Limb (tissue), 2 donors: ENCODE data around the gene PKD1L1.
"Not testable (repeated sequence)": the region's sequence is repeated elsewhere in the genome, so short reads cannot be mapped to it uniquely, and the experiment has no call there.

ENCODE experiments used
- DNase-seq, 2 donors: peaks; one replicate each; pipeline ENCODE4 v3.0.0-alpha.2; 2016; ENCODE audit errors: extremely low spot score in 2 of 2

Gene PKD1L1

GRCh38 chr7:47948141-47948790 lies at the start of gene PKD1L1:
PKD1L1 (minus strand) TSS chr7:47948466; CDS start chr7:47948440, 26 bp downstream.
- DNase-seq: no peak

GRCh38 chr7:47992446-47992845 lies 44.2 kb upstream of the PKD1L1 start:
- DNase-seq: no peak

- DNase-seq: peak; percentile 79 to 88
Measured at GRCh38 chr7:47991741-47992311, 43.6 kb upstream of the PKD1L1 start.

GRCh38 chr7:47991270-47991669 lies 43.0 kb upstream of the PKD1L1 start:
- no peak for DNase-seq

- DNase-seq: no peak
Measured at GRCh38 chr7:47990592-47990991, 42.3 kb upstream of the PKD1L1 start.

- not testable (repeated sequence) for DNase-seq
Measured at GRCh38 chr7:47989607-47990400, 41.5 kb upstream of the PKD1L1 start.

- no peak for DNase-seq
Measured at GRCh38 chr7:47988496-47989386, 40.5 kb upstream of the PKD1L1 start.

- no peak for DNase-seq
Measured at GRCh38 chr7:47982610-47983009, 34.3 kb upstream of the PKD1L1 start.

GRCh38 chr7:47980648-47981047 lies 32.4 kb upstream of the PKD1L1 start:
- DNase-seq: not testable (repeated sequence)

GRCh38 chr7:47979832-47980181 lies 31.5 kb upstream of the PKD1L1 start:
- DNase-seq: no peak

- DNase-seq: peak; percentile 89 to 91
Measured at GRCh38 chr7:47979145-47979831, 31.0 kb upstream of the PKD1L1 start, which contains the start of gene HUS1. HUS1 (minus strand) TSS chr7:47979615; CDS start chr7:47979519, 96 bp downstream.

GRCh38 chr7:47978790-47979144 lies 30.5 kb upstream of the PKD1L1 start:
- no peak for DNase-seq

GRCh38 chr7:47973739-47974138 lies 25.5 kb upstream of the PKD1L1 start:
- DNase-seq: no peak

- no peak for DNase-seq
Measured at GRCh38 chr7:47970761-47971160, 22.5 kb upstream of the PKD1L1 start.

- DNase-seq: peak; percentile 66 to 80
Measured at GRCh38 chr7:47968847-47969774, 20.8 kb upstream of the PKD1L1 start.

- DNase-seq: no peak
Measured at GRCh38 chr7:47967708-47968107, 19.4 kb upstream of the PKD1L1 start.

- no peak for DNase-seq
Measured at GRCh38 chr7:47967123-47967522, 18.9 kb upstream of the PKD1L1 start.

- DNase-seq: no peak
Measured at GRCh38 chr7:47965456-47965855, 17.2 kb upstream of the PKD1L1 start.

- no peak for DNase-seq
Measured at GRCh38 chr7:47962262-47962661, 14.0 kb upstream of the PKD1L1 start.

- DNase-seq: no peak
Measured at GRCh38 chr7:47957156-47957555, 8.9 kb upstream of the PKD1L1 start.
